ENCODE data around the gene DAPK1.

- no peak for TF ChIP-seq CTCF (IDR thresholded peaks at IDR 0.05)
- TF ChIP-seq ZFX (IDR thresholded peaks at IDR 0.05; ENCODE audit: borderline replicate concordance), result no peak
Measured at GRCh38 chr9:87606841-87607521, 109.3 kb downstream of the DAPK1 start.

Data from 22Rv1 (cell line).